Hematopoietic multipotent progenitor cell treated with erythropoietin and hydrocortisone succinate and interleukin-3 and kit ligand, for 17 days (in vitro differentiated cells): ENCODE measurements around the gene SUMO2.
A peak's percentile ranks its signal among the peaks of the same experiment; 100 is the strongest.

Experiments used
- DNase-seq: peaks from one replicate; pipeline ENCODE4 v3.0.0-alpha.2; 2015; ENCODE audit warnings: low spot score

SUMO2 gene

DNA sequence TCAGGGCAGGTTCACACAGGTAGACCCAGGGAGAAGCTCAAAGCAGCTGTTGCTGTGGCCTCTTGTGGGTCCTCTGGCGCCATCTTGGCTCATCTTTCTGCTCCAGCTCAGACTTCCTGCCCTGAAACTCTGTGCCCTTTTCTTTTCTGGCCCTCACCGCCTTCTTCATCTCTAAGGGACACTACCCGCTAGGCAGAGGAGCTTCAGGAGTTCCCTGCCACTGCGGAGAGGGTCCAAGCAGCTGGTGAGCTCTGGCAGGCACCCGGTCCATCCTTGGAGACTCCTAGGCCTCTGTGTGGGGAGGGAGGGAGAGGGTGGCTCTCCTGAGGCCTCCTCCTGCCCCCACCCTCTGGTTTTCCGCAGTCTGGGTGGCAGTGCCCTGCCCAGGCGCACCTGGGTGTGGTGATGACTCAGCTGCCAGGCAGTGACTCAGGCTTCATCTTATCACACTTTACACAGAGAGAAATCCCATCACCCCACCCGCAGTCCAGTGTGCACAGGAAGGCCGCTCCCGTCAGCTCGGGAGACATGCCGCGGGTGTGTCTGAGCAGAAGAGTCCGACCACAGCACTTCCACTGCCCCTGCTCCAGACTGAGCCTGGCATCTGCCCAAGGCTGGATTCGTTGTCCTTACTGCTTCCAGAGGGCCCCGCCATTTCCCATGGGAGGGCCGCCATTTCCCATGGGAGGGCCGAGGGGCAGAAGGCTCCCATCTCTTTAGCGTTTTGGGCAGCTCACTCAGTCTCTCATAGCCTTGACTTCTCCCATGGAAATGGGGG, 58.5 kb downstream of the SUMO2 start:
- peak; percentile 98 for DNase-seq

DNA sequence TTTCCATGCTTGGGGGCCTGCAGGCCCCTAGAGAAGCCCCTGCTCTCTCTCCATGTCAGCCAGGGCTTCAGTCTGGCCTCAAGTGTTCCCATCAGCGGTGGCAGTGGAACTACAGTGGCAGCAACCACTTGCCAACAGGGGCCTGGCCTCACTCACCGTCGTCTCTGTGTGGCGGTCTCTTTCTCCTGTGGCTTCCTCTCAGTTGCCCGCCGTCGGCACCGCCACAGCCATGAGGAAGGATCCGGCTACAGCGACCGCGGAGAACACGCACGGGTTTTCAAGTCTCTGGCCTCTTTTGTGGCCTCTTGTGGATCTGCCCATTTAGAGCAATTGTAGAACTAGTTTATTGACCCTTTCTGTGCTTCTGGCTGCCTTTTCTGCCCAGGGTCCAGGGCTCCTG, 64.5 kb downstream of the SUMO2 start:
- no peak for DNase-seq

GRCh38 chr17:75116737-75117136, 66.0 kb downstream of the SUMO2 start:
- no peak for DNase-seq
